Smooth muscle cell (in vitro differentiated cells): ENCODE measurements around the gene KANSL2. TPM values are rescaled to one million over a fixed set of nuclear protein-coding genes. Genes with fewer than 3 reads are reported as not detected.

Experiments used
- DNase-seq: peaks from one replicate; lab custom pipeline; 2025; ENCODE audit not compliant: unreplicated experiment; lab: John Stamatoyannopoulos, UW
- H2AFZ ChIP-seq: fragments of 200-600 bp; sonication (generic); 2 replicates; pipeline ENCODE4 v1.6.0; 2016; ENCODE audit warnings: antibody characterized with exemption, low read depth, mild to moderate bottlenecking
- H3F3A ChIP-seq: fragments of 200-600 bp; sonication (generic); 2 replicates; pipeline ENCODE4 v1.6.0; 2017; ENCODE audit warnings: antibody characterized with exemption, low read depth
- H3K27ac ChIP-seq: fragments of 200-600 bp; sonication (generic); 2 replicates; pipeline ENCODE4 v1.5.1; 2016; ENCODE audit warnings: low read depth, mild to moderate bottlenecking
- H3K27me3 ChIP-seq: fragments of 200-600 bp; sonication (generic); 2 replicates; pipeline ENCODE4 v1.6.1; 2016; ENCODE audit warnings: low read depth, mild to moderate bottlenecking
- H3K36me3 ChIP-seq: fragments of 200-600 bp; sonication (generic); 2 replicates; pipeline ENCODE4 v1.5.1; 2016; ENCODE audit warnings: low read depth
- H3K4me1 ChIP-seq: fragments of 200-600 bp; sonication (generic); 2 replicates; pipeline ENCODE4 v1.5.1; 2016; ENCODE audit warnings: low read depth
- H3K4me2 ChIP-seq: fragments of 200-600 bp; sonication (generic); 2 replicates; pipeline ENCODE4 v1.6.0; 2016; ENCODE audit warnings: mild to moderate bottlenecking
- H3K4me3 ChIP-seq: fragments of 200-600 bp; sonication (generic); 2 replicates; pipeline ENCODE4 v1.5.1; 2016; ENCODE audit warnings: mild to moderate bottlenecking
- H3K79me2 ChIP-seq: fragments of 200-600 bp; sonication (generic); 2 replicates; pipeline ENCODE4 v1.6.0; 2016; ENCODE audit warnings: low read depth, mild to moderate bottlenecking
- H3K9ac ChIP-seq: fragments of 200-600 bp; sonication (generic); 2 replicates; pipeline ENCODE4 v1.6.0; 2016; ENCODE audit warnings: low read depth
- H3K9me3 ChIP-seq: fragments of 200-600 bp; sonication (generic); replicated peaks from 2 replicates; pipeline ENCODE4 v1.5.1; 2016; ENCODE audit warnings: low read depth
- H4K20me1 ChIP-seq: fragments of 200-600 bp; sonication (generic); 2 replicates; pipeline ENCODE4 v1.6.0; 2016; ENCODE audit warnings: low read depth
- CTCF ChIP-seq: fragments of 200-600 bp; sonication (generic); IDR thresholded peaks from 2 replicates; pipeline ENCODE4 v1.5.1; 2017; ENCODE audit warnings: borderline replicate concordance, mild to moderate bottlenecking, antibody characterized with exemption; ENCODE audit not compliant: insufficient read depth, poor library complexity, severe bottlenecking
- WGBS: methylation state at CpG from one replicate; pipeline ENCODE4 v1.1.7; 2016; ENCODE audit warnings: low lambda C conversion rate; 5-methylcytosine and 5-hydroxymethylcytosine counted together
- polyA plus RNA-seq: library from polyadenylated mRNA; unstranded; fragments of >200 nt; fragmentation: Nextera tagmentation; extraction: Ambion mirVana; gene quantifications from 2 replicates; pipeline ENCODE4 v1.2.1, GENCODE V29; 2016
- total RNA-seq: library from RNA; depleted of rRNA; stranded (reverse); fragments of >200 nt; gene quantifications from 2 replicates; pipeline ENCODE4 v1.2.3, GENCODE V29; 2014

The KANSL2 gene
- total and polyA plus RNA-seq, 2 experiments from 2014 or later = 29.7 to 40.7 TPM

GRCh38 chr12:48694038-48694437 lies 12.0 kb upstream of the KANSL2 start:
- H3K4me2 ChIP-seq = no peak overlapping the region
- DNase-seq = no peak
- no peak overlapping the region for H3K4me3 ChIP-seq
- H2AFZ ChIP-seq = no peak overlapping the region
- WGBS = 97% methylated on average over 6 of the region's 6 CpGs
- H3K79me2 ChIP-seq = peaks cover 22% of the 10 kb centered on the region
- H4K20me1 ChIP-seq = peaks cover 52% of the 10 kb centered on the region
- H3K9ac ChIP-seq = no peak overlapping the region
- no peak overlapping the region for H3K27ac ChIP-seq
- H3K36me3 ChIP-seq = peaks cover 30% of the 10 kb centered on the region
- peaks cover 11% of the 10 kb centered on the region for H3F3A ChIP-seq
- TF ChIP-seq CTCF = no peak
- no peaks in the 10 kb centered on the region for H3K4me1 ChIP-seq
- no peaks in the 10 kb centered on the region for H3K27me3 ChIP-seq
- H3K9me3 ChIP-seq = no peaks in the 10 kb centered on the region

- Histone ChIP-seq H3F3A (peaks cover 11% of the 10 kb centered on the region), H3K79me2 (peaks cover 19% of the 10 kb centered on the region), H3K4me2 (no peak overlapping the region), H4K20me1 (peaks cover 51% of the 10 kb centered on the region), H3K9me3 (no peaks in the 10 kb centered on the region), H3K4me3 (no peak overlapping the region), H3K27ac (no peak overlapping the region), H3K36me3 (peaks cover 30% of the 10 kb centered on the region), H2AFZ (no peak overlapping the region), H3K27me3 (no peaks in the 10 kb centered on the region), H3K9ac (no peak overlapping the region), H3K4me1 (no peaks in the 10 kb centered on the region)
- DNase-seq = no peak
- no peak for TF ChIP-seq CTCF
- WGBS = 73% methylated on average over 6 of the region's 6 CpGs
Measured at GRCh38 chr12:48693572-48693971, 11.5 kb upstream of the KANSL2 start.

- Histone ChIP-seq H3K27ac (no peak overlapping the region), H3K4me3 (no peak overlapping the region), H4K20me1 (peaks cover 45% of the 10 kb centered on the region), H3K4me1 (no peaks in the 10 kb centered on the region), H3K9ac (no peak overlapping the region), H2AFZ (no peak overlapping the region), H3K9me3 (no peaks in the 10 kb centered on the region), H3F3A (peaks cover 11% of the 10 kb centered on the region), H3K36me3 (peaks cover 30% of the 10 kb centered on the region), H3K79me2 (peaks cover 18% of the 10 kb centered on the region), H3K27me3 (no peaks in the 10 kb centered on the region), H3K4me2 (no peak overlapping the region)
- 82% methylated on average over 2 of the region's 2 CpGs for WGBS
- no peak for DNase-seq
- TF ChIP-seq CTCF = no peak
Measured at GRCh38 chr12:48691826-48692487, 9.9 kb upstream of the KANSL2 start.

GRCh38 chr12:48690990-48691389 lies 9.0 kb upstream of the KANSL2 start:
- H3K4me1 ChIP-seq = no peaks in the 10 kb centered on the region
- no peak overlapping the region for H3K4me3 ChIP-seq
- no peak overlapping the region for H2AFZ ChIP-seq
- no peak overlapping the region for H3K4me2 ChIP-seq
- H3K27ac ChIP-seq = no peak overlapping the region
- TF ChIP-seq CTCF = no peak
- no peak for DNase-seq
- H3K36me3 ChIP-seq = peaks cover 30% of the 10 kb centered on the region
- no peaks in the 10 kb centered on the region for H3K27me3 ChIP-seq
- 82% methylated on average over 4 of the region's 4 CpGs for WGBS
- H3F3A ChIP-seq = peaks cover 11% of the 10 kb centered on the region
- H3K79me2 ChIP-seq = peaks cover 11% of the 10 kb centered on the region
- H3K9ac ChIP-seq = no peak overlapping the region
- peaks cover 37% of the 10 kb centered on the region for H4K20me1 ChIP-seq
- no peaks in the 10 kb centered on the region for H3K9me3 ChIP-seq
